Nephron (organoid): Measurements from ENCODE around the gene PTPRM.

Source experiments
- H3K27ac Mint-ChIP-seq, 3 experiments: 2 replicates each; pipeline ENCODE4 v1.8.0; 2020; ENCODE audit warnings: mixed read lengths in 3 of 3, mild to moderate bottlenecking in 2 of 3, moderate library complexity in 1 of 3
- H3K27me3 Mint-ChIP-seq: 2 replicates; pipeline ENCODE4 v1.8.0; 2021; ENCODE audit warnings: low read depth, mild to moderate bottlenecking, moderate library complexity, mixed read lengths
- H3K36me3 Mint-ChIP-seq: 2 replicates; pipeline ENCODE4 v1.8.0; 2020; ENCODE audit warnings: low read depth, mixed read lengths
- H3K4me1 Mint-ChIP-seq: 2 replicates; pipeline ENCODE4 v1.8.0; 2020; ENCODE audit warnings: mixed read lengths
- H3K4me3 Mint-ChIP-seq, 3 experiments: 2 replicates each; pipeline ENCODE4 v1.8.0; 2020; ENCODE audit warnings: mild to moderate bottlenecking in 3 of 3, mixed read lengths in 3 of 3, moderate library complexity in 2 of 3
- H3K9me3 Mint-ChIP-seq: 2 replicates; pipeline ENCODE4 v1.8.0; 2020; ENCODE audit warnings: mixed read lengths
- CTCF ChIP-seq, 3 experiments: fragments of 200-600 bp; sonication (generic); IDR thresholded peaks; one replicate each; pipeline ENCODE4 v1.5.0; 2021; ENCODE audit warnings: antibody characterized with exemption in 3 of 3; ENCODE audit not compliant: unreplicated experiment in 3 of 3

Gene PTPRM

GRCh38 chr18:8359076-8359475 is 792.0 kb downstream of the PTPRM start:
- Mint-ChIP-seq H3K9me3 (no peaks in the 10 kb centered on the region), H3K27me3 (peaks cover 17% of the 10 kb centered on the region), H3K27ac (no peak overlapping the region), H3K4me1 (peaks cover 4% of the 10 kb centered on the region), H3K4me3 (no peak overlapping the region), H3K36me3 (peaks cover 2% of the 10 kb centered on the region)
- no peak for TF ChIP-seq CTCF (IDR thresholded peaks at IDR 0.05; ENCODE audit: unreplicated experiment in 3 of 3)

GRCh38 chr18:8359481-8359880 is 792.4 kb downstream of the PTPRM start:
- Mint-ChIP-seq H3K36me3 (no peaks in the 10 kb centered on the region), H3K27ac (no peak overlapping the region), H3K27me3 (peaks cover 17% of the 10 kb centered on the region), H3K4me3 (no peak overlapping the region), H3K9me3 (no peaks in the 10 kb centered on the region), H3K4me1 (peaks cover 4% of the 10 kb centered on the region)
- TF ChIP-seq CTCF (IDR thresholded peaks at IDR 0.05; ENCODE audit: unreplicated experiment in 3 of 3), result no peak

- H3K9me3 Mint-ChIP-seq, result no peaks in the 10 kb centered on the region
- peaks cover 28% of the 10 kb centered on the region for H3K27me3 Mint-ChIP-seq
Observed at GRCh38 chr18:8361941-8362471, 794.9 kb downstream of the PTPRM start.

GRCh38 chr18:8362863-8363262 is 795.7 kb downstream of the PTPRM start:
- H3K27ac Mint-ChIP-seq, result no peak overlapping the region
- no peak overlapping the region for H3K4me3 Mint-ChIP-seq
- TF ChIP-seq CTCF (IDR thresholded peaks at IDR 0.05; ENCODE audit: unreplicated experiment in 3 of 3), result no peak
- peaks cover 32% of the 10 kb centered on the region for H3K27me3 Mint-ChIP-seq
- no peaks in the 10 kb centered on the region for H3K36me3 Mint-ChIP-seq
- H3K4me1 Mint-ChIP-seq, result peaks cover 14% of the 10 kb centered on the region
- no peaks in the 10 kb centered on the region for H3K9me3 Mint-ChIP-seq

More at GRCh38 chr18:8361941-8362471, 794.9 kb downstream of the PTPRM start:
- no peak overlapping the region for H3K27ac Mint-ChIP-seq
- no peaks in the 10 kb centered on the region for H3K36me3 Mint-ChIP-seq
- H3K4me3 Mint-ChIP-seq, result no peak overlapping the region
- H3K4me1 Mint-ChIP-seq, result peaks cover 11% of the 10 kb centered on the region
- no peak for TF ChIP-seq CTCF (IDR thresholded peaks at IDR 0.05; ENCODE audit: unreplicated experiment in 3 of 3)

- H3K4me3 Mint-ChIP-seq, result no peak overlapping the region
- no peaks in the 10 kb centered on the region for H3K9me3 Mint-ChIP-seq
- peaks cover 30% of the 10 kb centered on the region for H3K27me3 Mint-ChIP-seq
- H3K27ac Mint-ChIP-seq, result no peak overlapping the region
- TF ChIP-seq CTCF (IDR thresholded peaks at IDR 0.05; ENCODE audit: unreplicated experiment in 3 of 3), result no peak
- H3K4me1 Mint-ChIP-seq, result peaks cover 18% of the 10 kb centered on the region
- no peaks in the 10 kb centered on the region for H3K36me3 Mint-ChIP-seq
Observed at GRCh38 chr18:8364385-8364784, 797.3 kb downstream of the PTPRM start.

- TF ChIP-seq CTCF (IDR thresholded peaks at IDR 0.05; ENCODE audit: unreplicated experiment in 3 of 3), result no peak
- no peaks in the 10 kb centered on the region for H3K9me3 Mint-ChIP-seq
- H3K27me3 Mint-ChIP-seq, result peaks cover 27% of the 10 kb centered on the region
- H3K4me1 Mint-ChIP-seq, result peaks cover 18% of the 10 kb centered on the region
- no peak overlapping the region for H3K4me3 Mint-ChIP-seq
- no peaks in the 10 kb centered on the region for H3K36me3 Mint-ChIP-seq
- H3K27ac Mint-ChIP-seq, result no peak overlapping the region
Observed at GRCh38 chr18:8365006-8365405, 797.9 kb downstream of the PTPRM start.
